Ishikawa (cell line): Measurements from ENCODE around the gene PAM.

Source experiments
- CEBPB ChIP-seq: IDR thresholded peaks from 2 replicates; pipeline ENCODE4 v1.6.1; 2012
- CREB1 ChIP-seq: IDR thresholded peaks from 2 replicates; pipeline ENCODE4 v1.6.1; 2012; ENCODE audit warnings: low read depth
- EGR1 ChIP-seq: IDR thresholded peaks from 2 replicates; pipeline ENCODE4 v1.6.1; 2012
- EP300 ChIP-seq: IDR thresholded peaks from 2 replicates; pipeline ENCODE4 v1.6.1; 2012; ENCODE audit warnings: borderline replicate concordance
- FOXM1 ChIP-seq: IDR thresholded peaks from 2 replicates; pipeline ENCODE4 v1.6.1; 2012; ENCODE audit warnings: low read depth, borderline replicate concordance
- NFIC ChIP-seq: IDR thresholded peaks from 2 replicates; pipeline ENCODE4 v1.6.1; 2012
- RAD21 ChIP-seq: IDR thresholded peaks from 2 replicates; pipeline ENCODE4 v1.6.1; 2012; ENCODE audit warnings: low read depth
- REST ChIP-seq: IDR thresholded peaks from 2 replicates; pipeline ENCODE4 v1.6.1; 2012; ENCODE audit warnings: low read depth, mild to moderate bottlenecking
- TCF12 ChIP-seq: IDR thresholded peaks from 2 replicates; pipeline ENCODE4 v1.6.1; 2012; ENCODE audit warnings: low read depth
- TEAD4 ChIP-seq: IDR thresholded peaks from 2 replicates; pipeline ENCODE4 v1.6.1; 2012
- USF1 ChIP-seq: IDR thresholded peaks from 2 replicates; pipeline ENCODE4 v1.6.1; 2012
- YY1 ChIP-seq: IDR thresholded peaks from 2 replicates; pipeline ENCODE4 v1.6.1; 2012; ENCODE audit warnings: low read depth
- ZBTB7A ChIP-seq: IDR thresholded peaks from 2 replicates; pipeline ENCODE4 v1.6.1; 2012; ENCODE audit warnings: low read depth
- TF ChIP-seq, protein P1 (sequence below): IDR thresholded peaks from 2 replicates; pipeline ENCODE4 v1.6.1; 2012

GRCh38 chr5:102920762-102921161 is 165.7 kb downstream of the PAM start:
- TF ChIP-seq YY1 (no peak), ZBTB7A (no peak), CREB1 (no peak), NFIC (no peak), RAD21 (no peak), CEBPB (no peak), EGR1 (no peak), REST (no peak), USF1 (no peak), EP300 (no peak), TEAD4 (no peak), TCF12 (no peak), FOXM1 (no peak)
- TF ChIP-seq, protein P1, sequence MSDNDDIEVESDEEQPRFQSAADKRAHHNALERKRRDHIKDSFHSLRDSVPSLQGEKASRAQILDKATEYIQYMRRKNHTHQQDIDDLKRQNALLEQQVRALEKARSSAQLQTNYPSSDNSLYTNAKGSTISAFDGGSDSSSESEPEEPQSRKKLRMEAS, result no peak
